HFF-Myc (cell line): ENCODE results near the gene EPC1.

Source experiments
- DNase-seq: peaks from one replicate; pipeline ENCODE4 v3.0.0-alpha.2; 2011; ENCODE audit warnings: low read depth; ENCODE audit errors: extremely low read depth
- H3K4me3 ChIP-seq: replicated peaks from 2 replicates; pipeline ENCODE4 v1.5.1; 2011; ENCODE audit warnings: low read depth, mild to moderate bottlenecking, control low read depth, low read length
- CTCF ChIP-seq: IDR thresholded peaks from 2 replicates; pipeline ENCODE4 v1.5.1; 2012; ENCODE audit warnings: mild to moderate bottlenecking, low read depth, low read length, control low read depth; ENCODE audit errors: missing control alignments

Gene EPC1

DNA sequence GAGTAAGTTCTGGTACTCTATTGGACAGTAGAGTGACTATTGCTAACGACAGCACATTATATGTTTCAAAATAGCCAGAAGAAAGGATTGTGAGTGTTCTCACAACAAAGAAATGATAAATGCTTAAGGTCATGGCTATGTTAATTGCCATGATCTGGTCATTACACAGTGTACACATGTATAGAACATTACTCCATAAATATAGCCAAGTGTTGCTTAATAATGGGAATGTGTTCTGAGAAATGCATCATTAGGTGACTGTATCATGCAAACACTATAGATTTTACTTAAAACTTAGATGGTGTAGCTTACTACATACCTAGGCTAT lies 19.6 kb downstream of the EPC1 start:
- TF ChIP-seq CTCF: no peak
- no peak overlapping the region for H3K4me3 ChIP-seq
- no peak for DNase-seq

DNA sequence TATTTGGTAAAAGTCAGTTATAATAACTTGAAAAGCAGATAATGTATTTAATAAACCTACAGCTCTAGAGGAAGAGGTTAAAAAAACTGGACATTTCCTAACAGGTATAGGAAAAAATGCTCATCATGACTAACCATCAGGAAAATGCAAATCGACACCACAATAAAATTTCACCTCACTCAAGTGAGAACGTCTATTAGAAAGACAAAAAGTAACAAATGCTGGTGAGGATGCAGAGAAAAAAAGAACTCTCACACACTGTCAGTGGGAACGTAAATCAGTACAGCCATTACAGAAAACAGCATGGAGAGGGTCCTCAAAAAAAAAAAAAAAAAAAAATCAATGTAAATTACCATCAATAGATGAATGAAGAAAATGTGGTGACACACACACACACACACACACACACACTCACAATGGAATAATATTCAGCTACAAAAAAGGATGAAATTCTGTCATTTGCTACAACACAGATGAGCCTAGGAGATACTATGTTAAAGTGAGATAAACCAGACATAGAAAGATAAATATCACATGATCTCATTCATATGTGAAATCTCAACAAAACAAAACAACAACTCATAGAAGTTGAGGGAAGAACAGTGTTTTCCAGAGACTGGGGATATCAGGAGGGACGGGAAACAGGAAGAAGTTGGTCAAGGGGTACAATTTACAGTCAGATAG lies 20.1 kb downstream of the EPC1 start:
- no peak for DNase-seq
- no peak for TF ChIP-seq CTCF
- no peak overlapping the region for H3K4me3 ChIP-seq

DNA sequence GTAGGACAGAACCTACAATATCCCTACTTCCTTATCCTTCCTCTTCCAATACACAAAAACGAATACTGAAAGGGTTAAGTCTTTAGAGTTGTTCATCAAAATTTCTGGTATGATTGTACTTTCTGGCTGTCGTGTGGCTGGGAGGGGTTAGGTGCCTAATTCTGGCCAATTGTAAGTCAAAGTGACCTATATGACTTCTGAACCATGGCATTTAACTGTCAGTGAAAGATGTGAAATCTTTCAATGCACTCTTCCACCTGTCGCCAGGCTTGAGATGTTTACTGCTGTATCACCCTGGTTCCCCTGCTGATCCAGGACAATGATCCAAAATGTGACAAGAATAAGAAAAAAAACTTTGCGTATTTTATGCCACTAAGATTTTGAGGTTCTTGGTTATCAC lies 20.8 kb downstream of the EPC1 start:
- no peak for DNase-seq
- no peak for TF ChIP-seq CTCF
- no peak overlapping the region for H3K4me3 ChIP-seq

- no peak overlapping the region for H3K4me3 ChIP-seq
- no peak for TF ChIP-seq CTCF
- DNase-seq: no peak
Observed at GRCh38 chr10:32323051-32323450, 23.9 kb downstream of the EPC1 start.

- H3K4me3 ChIP-seq: no peak overlapping the region
- DNase-seq: no peak
- TF ChIP-seq CTCF: no peak
Observed at GRCh38 chr10:32321016-32321631, 25.8 kb downstream of the EPC1 start.

- no peak for TF ChIP-seq CTCF
- no peak overlapping the region for H3K4me3 ChIP-seq
- DNase-seq: no peak
Observed at GRCh38 chr10:32318476-32318896, 28.5 kb downstream of the EPC1 start.
